GM21447 (cell line): ENCODE measurements around the gene CRAMP1.
A peak's percentile ranks its signal among the peaks of the same experiment; 100 is the strongest.

Source experiments
- ATAC-seq: cut with Tn5 transposase; IDR thresholded peaks from one replicate; pipeline ENCODE4 v1.9.1; 2021; ENCODE audit not compliant: unreplicated experiment

The CRAMP1 gene

DNA sequence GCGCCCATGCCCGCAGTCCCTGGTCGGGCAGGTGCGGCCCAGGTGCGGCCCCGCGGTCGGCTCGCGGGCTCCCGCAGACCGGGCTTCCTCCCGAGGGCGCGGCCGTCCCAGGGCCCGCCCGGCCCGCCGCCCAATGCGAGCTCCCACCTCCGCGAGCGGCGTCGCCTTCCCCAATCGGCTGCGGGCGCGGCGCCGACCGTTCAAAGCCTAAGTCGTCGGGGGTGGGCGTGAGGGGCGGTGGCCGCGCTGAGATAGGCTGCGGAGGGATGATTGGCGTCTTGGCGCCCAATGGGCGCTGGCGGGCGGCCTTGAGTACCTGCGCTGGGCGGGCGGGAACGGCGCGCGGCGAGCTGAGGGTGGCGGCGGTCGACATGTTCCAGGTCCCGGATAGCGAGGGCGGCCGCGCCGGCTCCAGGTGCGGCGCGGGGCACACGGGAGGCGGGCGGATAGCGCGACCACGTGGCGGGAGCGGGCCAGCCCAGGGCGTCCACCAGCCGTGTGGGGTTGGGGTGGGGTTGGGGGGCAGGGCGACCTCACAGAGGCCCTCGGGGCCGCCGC, 65.9 kb downstream of the CRAMP1 start, which contains the start of gene JPT2:
JPT2 (plus strand) TSS at position 338 of the 558 bp plus-strand sequence; CDS start at position 372, 34 bp downstream.
- peak; percentile 92 for ATAC-seq

DNA sequence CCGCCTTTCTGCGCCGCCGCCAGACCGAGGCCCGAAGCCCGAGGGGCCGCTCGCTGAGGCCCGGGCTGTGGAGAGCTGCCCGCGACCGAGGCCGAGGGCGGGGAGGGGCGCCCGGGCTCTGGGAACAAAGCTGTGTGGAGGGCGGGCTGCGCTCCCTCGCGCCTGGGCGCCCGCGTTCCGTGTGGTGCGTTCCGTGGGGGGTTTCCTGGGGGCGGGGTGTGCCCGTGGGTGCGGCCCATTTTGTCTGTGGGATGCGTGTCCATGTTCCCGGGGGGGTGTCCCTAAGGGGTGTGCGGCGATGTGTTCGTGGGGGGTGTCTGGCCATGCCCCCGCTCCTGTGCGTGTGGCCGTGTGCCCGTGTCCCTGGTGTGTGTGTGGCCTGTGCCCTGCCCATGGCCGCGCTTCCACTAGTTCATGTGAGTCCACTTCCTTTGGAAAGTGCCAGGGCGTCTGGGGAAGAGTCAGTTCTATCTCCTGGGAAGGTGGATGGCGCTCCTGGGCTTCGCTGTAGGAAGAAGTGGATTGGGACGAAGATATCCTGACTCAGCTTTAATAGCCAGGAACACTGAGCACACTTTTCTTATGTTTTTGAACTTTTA, 66.4 kb downstream of the CRAMP1 start:
- ATAC-seq = peak; percentile 17

GRCh38 chr16:1680361-1680760, 68.2 kb downstream of the CRAMP1 start:
- no peak for ATAC-seq

DNA sequence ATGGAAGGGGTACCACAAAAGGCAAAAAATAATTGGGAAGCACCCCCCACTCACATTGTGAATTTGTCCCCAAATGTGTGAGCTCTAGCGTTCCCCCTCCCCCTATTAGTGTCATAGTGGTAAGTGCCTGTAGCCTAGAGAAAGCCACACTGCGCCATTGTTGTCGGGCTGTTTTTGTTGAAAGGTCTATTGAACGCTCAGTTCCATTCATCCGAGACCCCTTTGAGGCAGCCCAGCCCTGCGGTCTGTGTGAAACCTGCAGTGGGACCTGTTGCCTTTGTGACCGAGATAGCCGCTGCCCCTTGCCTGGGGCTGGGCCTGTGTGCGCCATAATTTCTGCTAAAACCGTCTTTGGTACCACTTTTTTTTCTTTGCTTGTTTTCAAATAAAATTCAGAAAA, 68.9 kb downstream of the CRAMP1 start:
- ATAC-seq = no peak

DNA sequence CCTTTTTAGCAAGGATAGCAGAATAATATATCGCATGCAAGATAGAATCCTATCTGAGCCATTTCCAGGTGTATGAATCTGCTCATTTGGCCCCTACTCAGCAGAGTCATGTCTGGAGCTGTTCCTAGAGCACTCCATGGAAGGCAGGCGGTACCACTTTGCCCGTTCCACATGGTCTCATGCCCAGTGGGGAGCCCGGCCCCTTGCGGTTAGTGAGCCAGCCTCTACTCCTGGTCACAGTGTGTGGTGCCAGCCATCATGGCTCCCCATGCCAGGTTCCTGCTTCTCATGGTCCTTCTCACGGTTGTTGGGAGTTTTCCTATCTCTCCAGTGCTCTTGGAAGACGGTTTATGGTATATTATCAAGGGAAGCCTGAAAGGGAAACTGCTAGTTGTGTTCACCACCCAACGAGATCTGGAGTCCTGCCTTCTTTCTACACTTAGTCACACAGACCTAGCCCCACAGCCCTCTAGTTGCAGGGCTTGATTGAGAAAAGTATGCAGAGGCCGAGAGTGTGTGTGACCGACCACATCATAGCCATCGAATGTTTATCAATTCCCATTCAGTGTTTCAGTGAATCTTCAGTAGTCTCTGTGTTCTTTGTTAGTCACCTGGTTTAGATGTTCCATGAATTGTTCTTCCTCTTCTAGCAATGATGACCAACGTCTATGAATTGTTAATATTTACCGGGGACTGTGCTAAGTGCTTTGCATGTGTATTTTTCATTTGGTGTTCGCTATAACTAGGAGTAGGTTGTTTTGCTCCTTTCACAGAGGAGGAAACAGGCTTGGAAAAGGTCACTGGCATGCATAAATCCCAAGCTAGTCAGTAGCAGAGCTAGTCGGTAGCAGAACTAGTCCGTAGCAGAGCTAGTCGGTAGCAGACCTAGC, 75.5 kb downstream of the CRAMP1 start:
- ATAC-seq = no peak

- ATAC-seq = no peak
Observed at GRCh38 chr16:1688807-1689560, 76.8 kb downstream of the CRAMP1 start.

- ATAC-seq = no peak
Observed at GRCh38 chr16:1689853-1690252, 77.7 kb downstream of the CRAMP1 start.

DNA sequence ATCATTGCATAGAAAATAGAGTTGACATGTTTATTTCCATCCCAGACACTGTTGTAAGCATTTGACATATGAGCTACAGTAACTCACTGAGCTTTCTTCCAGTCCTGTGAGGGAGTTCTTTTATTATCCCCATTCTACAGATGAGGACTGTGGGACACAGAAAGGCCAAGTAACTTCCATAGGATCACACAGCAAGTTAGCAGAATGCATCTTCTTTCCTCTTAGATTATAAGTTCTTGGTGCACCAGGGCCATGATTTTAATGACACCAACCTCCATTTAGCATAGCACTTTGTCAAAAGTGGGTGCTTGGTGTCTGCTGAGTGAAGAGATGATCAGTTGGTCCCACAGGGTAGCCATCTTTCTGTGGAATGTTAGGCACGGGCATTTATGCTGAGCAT, 78.7 kb downstream of the CRAMP1 start:
- no peak for ATAC-seq

DNA sequence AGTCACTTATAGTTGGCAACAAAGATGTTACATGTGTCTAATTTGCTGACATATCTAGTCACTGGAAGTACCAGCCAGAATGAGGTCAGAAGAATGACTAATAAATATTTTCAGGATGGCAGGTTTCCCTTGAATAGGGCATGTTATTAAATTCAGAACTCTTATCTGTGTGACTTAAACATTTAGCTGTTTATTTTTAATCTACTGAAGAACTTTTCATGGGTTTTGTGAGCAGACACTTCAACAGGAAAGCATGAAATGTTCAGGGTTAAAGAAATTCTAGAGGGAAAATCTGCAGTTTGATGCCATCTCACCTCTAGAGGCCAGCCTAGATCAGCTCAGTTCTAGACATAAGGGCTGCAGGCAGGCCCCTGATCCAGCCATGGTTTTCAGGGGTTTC, 79.1 kb downstream of the CRAMP1 start:
- ATAC-seq = no peak

GRCh38 chr16:1691956-1692355, 79.8 kb downstream of the CRAMP1 start:
- ATAC-seq = no peak

- ATAC-seq = no peak
Observed at GRCh38 chr16:1696863-1697262, 84.7 kb downstream of the CRAMP1 start.

DNA sequence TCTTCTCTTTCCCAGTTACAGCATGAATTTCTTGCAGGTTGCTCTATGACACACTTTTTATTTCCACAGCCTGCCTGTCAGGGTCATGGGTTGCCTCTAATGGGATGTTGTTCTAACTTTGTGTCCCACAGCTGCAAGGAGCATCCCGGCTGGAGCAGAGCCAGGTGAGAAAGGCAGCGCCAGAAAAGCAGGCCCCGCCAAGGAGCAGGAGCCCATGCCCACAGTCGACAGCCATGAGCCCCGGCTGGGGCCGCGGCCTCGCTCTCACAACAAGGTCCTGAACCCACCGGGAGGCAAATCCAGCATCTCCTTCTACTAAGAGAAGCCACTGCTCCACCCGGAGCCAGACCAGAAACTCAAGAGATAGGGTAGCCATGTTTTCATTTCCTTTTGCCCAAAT, 86.5 kb downstream of the CRAMP1 start:
- no peak for ATAC-seq

DNA sequence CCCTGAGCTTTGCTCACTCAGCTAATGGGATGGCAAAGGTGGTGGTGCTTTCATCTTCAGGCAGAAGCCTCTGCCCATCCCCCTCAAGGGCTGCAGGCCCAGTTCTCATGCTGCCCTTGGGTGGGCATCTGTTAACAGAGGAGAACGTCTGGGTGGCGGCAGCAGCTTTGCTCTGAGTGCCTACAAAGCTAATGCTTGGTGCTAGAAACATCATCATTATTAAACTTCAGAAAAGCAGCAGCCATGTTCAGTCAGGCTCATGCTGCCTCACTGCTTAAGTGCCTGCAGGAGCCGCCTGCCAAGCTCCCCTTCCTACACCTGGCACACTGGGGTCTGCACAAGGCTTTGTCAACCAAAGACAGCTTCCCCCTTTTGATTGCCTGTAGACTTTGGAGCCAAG, 88.1 kb downstream of the CRAMP1 start:
- no peak for ATAC-seq

- ATAC-seq = no peak
Observed at GRCh38 chr16:1701216-1701878, 89.2 kb downstream of the CRAMP1 start.

- ATAC-seq = peak; percentile 9
Observed at GRCh38 chr16:1705324-1705687, 93.1 kb downstream of the CRAMP1 start.

- peak; percentile 73 for ATAC-seq
Observed at GRCh38 chr16:1705688-1706385, 93.7 kb downstream of the CRAMP1 start, which contains the start of gene MAPK8IP3. TSS of gene MAPK8IP3 (plus strand) at chr16:1706195. CDS start at chr16:1706340, 145 bp downstream.

- ATAC-seq = peak; percentile 14
Observed at GRCh38 chr16:1706386-1707192, 94.4 kb downstream of the CRAMP1 start.

DNA sequence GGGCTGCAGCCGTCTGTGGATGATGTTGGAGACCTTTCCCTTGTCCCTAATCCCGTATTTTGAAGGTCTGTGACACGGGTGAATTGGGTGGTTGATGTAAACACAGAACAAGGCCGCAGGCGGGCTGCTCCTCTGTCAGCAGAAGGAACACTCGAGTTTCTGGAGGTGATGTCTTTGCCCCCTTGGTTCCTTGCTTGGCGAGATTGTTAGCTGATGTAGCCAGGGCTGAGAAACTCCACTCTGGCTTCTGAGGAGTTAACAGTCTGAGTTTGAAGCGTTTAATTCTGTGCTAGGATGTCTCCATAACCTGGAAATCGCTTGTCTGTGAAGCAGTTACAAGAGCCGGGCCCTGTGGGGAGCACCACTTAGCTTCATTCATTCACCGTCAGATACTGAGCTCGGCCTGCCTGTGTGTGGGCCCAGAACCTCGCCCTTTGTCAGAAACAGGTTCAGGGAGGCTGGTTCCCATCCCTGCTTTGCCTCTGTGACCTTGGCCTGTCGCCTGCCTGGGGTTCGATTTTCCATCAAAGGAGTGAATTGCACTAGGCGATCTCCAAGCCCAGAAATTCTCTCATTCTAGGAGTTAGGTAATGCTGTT, 95.1 kb downstream of the CRAMP1 start:
- ATAC-seq = no peak
